NCI-H526 (cell line): ENCODE results near the gene CALML3.
"Not testable (repeated sequence)": the region's sequence is repeated elsewhere in the genome, so short reads cannot be mapped to it uniquely, and the experiment has no call there.

Experiments
- DNase-seq, 2 experiments: peaks; one replicate each; lab custom pipeline; 2025; lab: John Stamatoyannopoulos, UW

The CALML3 gene

GRCh38 chr10:5553400-5554170 is 28.8 kb downstream of the CALML3 start:
- DNase-seq, result no peak

DNA sequence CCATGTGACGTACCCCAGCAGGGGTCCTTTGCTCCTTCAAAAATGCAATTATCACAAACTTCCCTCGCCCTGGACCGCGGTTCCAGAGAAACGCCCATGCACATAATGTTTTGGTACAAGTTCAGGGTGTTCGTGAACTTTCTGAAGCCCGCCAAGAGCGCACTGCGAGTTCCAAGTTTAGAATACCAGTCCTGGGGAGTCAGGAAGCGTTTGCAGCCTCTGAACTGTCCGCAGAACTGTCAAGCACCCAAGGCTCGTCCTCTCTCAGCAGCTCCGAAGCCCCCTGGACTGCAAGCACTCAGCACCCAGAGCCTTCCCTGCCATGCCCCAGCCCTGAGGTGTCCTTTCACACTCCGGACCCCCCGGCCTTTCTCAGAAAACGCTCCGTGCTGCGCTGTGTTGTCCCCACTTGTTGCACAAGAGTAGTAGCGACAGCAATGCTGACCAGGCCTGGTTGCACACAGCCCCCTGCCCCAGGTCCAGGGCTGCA is 30.3 kb downstream of the CALML3 start:
- no peak for DNase-seq

DNA sequence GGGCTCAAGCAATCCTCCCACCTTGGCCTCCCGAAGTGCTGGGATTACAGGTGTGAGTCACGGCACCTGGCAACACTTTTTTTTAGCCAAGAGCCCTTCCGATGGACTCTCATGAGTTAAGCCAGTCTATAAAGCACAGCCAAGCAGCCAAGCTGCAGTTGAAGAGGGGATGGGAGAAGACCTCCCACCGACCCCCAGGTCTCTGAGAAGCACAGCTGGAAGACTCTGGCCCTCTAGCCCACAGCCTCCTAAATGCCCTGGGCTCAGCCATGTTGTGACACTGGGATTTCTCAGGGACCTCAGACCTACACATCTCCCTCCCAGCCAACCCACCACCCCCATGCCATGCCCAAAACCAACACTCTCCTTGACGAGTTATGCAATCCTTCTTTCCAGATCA is 31.1 kb downstream of the CALML3 start:
- no peak for DNase-seq

- no peak for DNase-seq
Measured at GRCh38 chr10:5556576-5556975, 31.8 kb downstream of the CALML3 start.

DNA sequence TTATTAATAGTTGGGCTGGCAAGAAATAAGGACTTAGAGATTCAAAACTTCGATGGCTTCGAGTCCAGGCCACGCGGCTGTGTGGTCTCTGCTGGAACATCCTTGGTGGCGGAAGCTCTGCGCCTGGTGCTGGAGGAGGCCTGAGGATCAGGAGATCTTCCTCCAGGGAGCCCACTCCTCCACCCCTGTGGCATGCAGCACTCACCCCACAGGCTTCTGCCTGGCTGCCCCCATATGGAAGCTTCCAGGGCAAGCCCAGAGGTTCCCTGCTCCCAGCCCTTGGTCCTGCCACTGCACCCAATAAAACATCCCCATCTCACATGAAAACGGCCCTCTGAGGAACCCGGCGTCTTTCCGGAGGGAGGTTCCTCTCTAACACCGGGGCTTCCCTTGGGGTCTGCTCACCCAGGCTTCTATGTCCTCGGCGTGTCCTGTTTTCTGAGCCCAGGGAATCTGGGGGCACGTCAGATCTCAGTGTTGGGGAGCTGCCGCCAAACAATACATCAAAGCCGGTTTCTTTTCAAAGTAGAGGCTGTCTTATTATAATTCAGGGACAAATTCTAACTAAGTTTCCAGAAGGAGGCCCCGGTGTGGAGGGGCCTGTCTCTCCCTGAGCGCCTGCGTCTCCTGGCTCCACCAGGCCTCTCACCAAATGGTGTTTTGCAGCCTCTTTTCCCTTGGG is 32.4 kb downstream of the CALML3 start:
- no peak for DNase-seq

DNA sequence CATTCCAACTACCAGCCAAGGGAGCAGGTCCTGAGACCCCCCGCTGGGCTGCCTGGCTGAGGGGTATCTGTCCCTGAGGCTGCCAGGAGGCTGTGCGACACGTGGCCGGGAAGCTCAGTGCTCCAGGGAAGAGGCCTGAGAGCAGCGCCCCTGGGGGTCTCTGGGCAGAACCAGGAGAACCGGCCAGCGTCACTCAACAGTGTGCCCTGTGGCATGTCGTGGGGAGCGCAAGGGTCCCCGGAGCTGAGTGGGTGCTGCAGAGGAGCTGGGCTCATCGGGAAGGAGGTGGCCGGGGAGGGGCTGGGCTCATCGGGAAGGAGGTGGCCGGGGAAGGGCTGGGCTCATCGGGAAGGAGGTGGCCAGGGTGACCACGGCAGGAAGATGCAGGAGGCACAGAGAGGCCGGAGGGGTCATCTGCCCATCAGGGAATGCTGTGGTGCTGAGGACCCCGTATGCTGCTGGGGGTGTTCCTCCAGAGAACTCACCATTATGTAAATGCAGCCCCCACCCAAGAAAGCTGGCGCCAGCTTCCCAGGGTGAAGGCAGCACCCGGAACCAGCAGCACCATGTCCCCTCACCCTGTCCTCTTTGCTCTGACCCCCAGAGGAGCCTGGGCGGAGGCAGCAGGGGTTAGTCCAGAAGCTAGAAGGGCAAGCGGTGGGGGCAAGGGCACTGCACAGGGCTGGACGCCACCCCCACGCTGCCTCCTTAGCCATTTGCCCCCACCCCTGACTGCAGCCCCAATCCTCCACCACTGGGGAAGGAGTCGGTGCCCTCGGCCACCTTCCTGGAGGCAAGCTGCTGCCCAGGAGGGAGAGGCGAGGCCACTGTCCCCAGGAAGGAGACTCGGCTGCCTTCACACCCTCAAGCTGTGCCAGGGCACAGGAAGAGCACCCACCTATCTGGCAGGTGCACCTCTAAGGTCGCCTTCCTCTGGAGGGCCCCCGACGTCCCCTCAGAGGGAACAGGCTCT is 33.3 kb downstream of the CALML3 start:
- DNase-seq, result no peak

GRCh38 chr10:5559022-5559421 is 34.3 kb downstream of the CALML3 start:
- DNase-seq, result not testable (repeated sequence)

GRCh38 chr10:5559642-5560141 is 34.9 kb downstream of the CALML3 start:
- peak in 1 of 2 experiments; percentile 25 for DNase-seq

GRCh38 chr10:5560142-5560816 is 35.5 kb downstream of the CALML3 start:
- DNase-seq, result no peak

DNA sequence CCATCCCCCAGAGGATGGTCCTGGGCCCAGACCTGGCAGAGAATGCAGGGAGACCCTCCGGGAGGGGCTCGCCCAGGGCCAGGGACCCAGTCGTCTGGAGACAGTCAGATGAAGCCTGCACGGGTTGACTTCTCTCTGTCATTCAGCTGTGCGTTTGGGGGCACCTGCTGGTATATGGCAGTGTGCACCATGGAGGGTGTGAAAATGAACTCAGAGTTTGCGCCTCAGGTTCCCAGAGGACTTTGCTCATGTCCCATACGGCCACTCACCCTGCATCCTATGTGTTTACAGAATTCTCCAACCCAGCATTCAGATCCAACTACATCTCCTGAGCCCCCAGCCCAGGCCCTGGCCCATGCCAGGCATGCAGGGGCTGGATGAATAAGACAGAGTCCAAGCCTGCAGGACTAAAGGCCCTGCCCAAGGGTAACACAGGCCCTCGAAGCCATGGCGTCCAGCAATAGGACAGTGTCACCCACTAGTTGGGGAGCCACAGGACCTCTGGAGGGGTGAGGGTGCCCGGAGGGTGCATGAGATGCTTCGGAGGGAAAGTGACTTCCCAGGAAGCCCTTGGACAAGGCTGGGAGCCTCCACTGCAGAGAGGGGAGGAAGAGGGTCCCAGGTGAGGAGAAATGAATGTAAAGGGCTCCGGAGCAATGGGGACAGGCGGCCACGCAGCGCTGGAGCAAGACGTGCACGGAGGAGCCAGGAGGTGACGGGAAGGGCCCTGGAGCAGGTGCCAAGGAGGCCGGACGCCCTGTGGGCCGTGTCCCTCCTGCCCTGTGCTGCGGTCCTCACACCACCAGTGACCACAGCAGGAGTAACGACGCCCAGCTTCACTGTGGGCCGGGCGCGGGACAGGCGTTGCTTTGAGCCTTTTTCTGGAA is 36.3 kb downstream of the CALML3 start:
- no peak for DNase-seq

- DNase-seq, result no peak
Measured at GRCh38 chr10:5561704-5562645, 37.2 kb downstream of the CALML3 start.

DNA sequence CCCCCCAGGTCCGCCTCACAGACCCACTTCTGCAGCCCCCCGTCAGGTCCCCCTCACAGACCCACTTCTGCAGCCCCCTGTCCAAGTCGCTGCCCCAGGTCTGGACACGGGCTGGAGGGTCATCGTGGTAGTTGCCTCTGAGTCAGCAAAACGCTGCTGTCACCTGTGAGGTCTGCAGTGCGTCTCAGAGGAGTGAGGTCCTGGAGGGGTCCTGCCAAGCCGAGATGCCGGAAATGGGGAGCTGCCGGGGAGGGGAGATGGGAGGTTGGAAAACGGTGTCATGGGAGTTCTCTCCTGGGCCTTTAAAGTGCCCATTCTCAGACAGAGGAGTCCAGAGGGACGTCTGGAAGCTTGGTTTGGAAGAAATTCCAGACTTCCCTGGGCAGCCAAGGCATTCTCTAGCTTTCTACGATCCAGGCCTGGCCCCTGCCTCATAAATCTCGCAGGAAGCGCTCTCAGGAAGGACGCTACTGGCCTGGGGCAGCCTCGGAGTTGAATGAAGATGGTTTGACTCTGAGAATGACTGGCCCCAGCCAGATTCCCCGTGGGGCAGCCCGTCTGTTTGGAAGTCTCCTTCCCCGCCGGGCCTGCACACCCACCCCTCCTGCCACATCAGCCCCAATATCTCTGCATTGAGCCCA is 38.7 kb downstream of the CALML3 start:
- no peak for DNase-seq

- peak in 1 of 2 experiments; percentile 11 for DNase-seq
Measured at GRCh38 chr10:5563991-5564536, 39.3 kb downstream of the CALML3 start.

- DNase-seq, result no peak
Measured at GRCh38 chr10:5564537-5565204, 39.9 kb downstream of the CALML3 start.

GRCh38 chr10:5565205-5565545 is 40.4 kb downstream of the CALML3 start:
- no peak for DNase-seq

- no peak for DNase-seq
Measured at GRCh38 chr10:5565671-5566581, 41.2 kb downstream of the CALML3 start.

GRCh38 chr10:5566614-5567013 is 41.9 kb downstream of the CALML3 start:
- DNase-seq, result no peak
